ENCODE measurements around the gene SARDH. TPM values are rescaled to one million over a fixed set of nuclear protein-coding genes. Genes with fewer than 3 reads are reported as not detected.

Gene SARDH
- total RNA-seq, 2 experiments from 2014 or later, result 0.50 to 0.88 TPM

- H3K4me1 Mint-ChIP-seq, result no peaks in the 10 kb centered on the region
- ChIA-PET CTCF (no interaction called here), POLR2A (no interaction called here)
- peaks cover 30% of the 10 kb centered on the region for H3K27me3 Mint-ChIP-seq
- H3K4me3 Mint-ChIP-seq, result no peak overlapping the region
- no peaks in the 10 kb centered on the region for H3K9me3 Mint-ChIP-seq
- DNase-seq, result no peak
- no peak overlapping the region for H3K27ac Mint-ChIP-seq
- H3K36me3 Mint-ChIP-seq (ENCODE audit: low read depth), result no peaks in the 10 kb centered on the region
Observed at GRCh38 chr9:133614056-133614455, 124.1 kb downstream of the SARDH start.

Other genes with a start within 250 kb of the SARDH start
- not detected for gene MYMK, start 213.4 kb downstream of the SARDH start, total RNA-seq
- not detected for gene ADAMTSL2, start 203.6 kb downstream of the SARDH start, total RNA-seq
- gene FAM163B, start 129.0 kb downstream of the SARDH start, total RNA-seq, result not detected
- not detected for gene DBH, start 102.0 kb downstream of the SARDH start, total RNA-seq